ENCODE results near the gene CPAMD8. TPM values are rescaled to one million over a fixed set of nuclear protein-coding genes. Genes with fewer than 3 reads are reported as not detected.

The CPAMD8 gene
- total and polyA plus RNA-seq, 11 donors: 5.2 to 49.5 (median 16.9) TPM

- Histone ChIP-seq H3K9me3 (no peaks in the 10 kb centered on the region), H3K27me3 (no peaks in the 10 kb centered on the region), H3K4me1 (peaks cover 0 to 11% (median 0%) of the 10 kb centered on the region in 12 donors), H3K27ac (no peak overlapping the region), H3K4me3 (no peak overlapping the region), H3K36me3 (no peaks in the 10 kb centered on the region)
- WGBS, 4 donors: 77 to 86% (median 78%) methylated on average over 13 to 15 of the region's 15 CpGs
- intact Hi-C loops (cut with DNase I): no loop called here
- DNase-seq (peak in 3 of 5 donors; percentile 29 to 51 (median 39)), ATAC-seq (peak in 2 of 4 donors; percentile 36 to 44)
- TF ChIP-seq CTCF (IDR thresholded peaks at IDR 0.05): no peak
- no peak for TF ChIP-seq POLR2A (IDR thresholded peaks at IDR 0.05)
Observed at GRCh38 chr19:17035842-17036424, 9.3 kb upstream of the CPAMD8 start.

GRCh38 chr19:17031741-17032140, 5.1 kb upstream of the CPAMD8 start:
- intact Hi-C loops (cut with DNase I): no loop called here
- WGBS, 4 donors: 86 to 88% (median 88%) methylated on average over 6 of the region's 6 CpGs

GRCh38 chr19:17027535-17027975, 945 bp upstream of the CPAMD8 start:
- intact Hi-C loops (cut with DNase I): no loop called here
- no peak overlapping the region for H3K4me3 ChIP-seq
- no peak for TF ChIP-seq POLR2A (IDR thresholded peaks at IDR 0.05)
- no peak for TF ChIP-seq CTCF (IDR thresholded peaks at IDR 0.05)
- H3K27ac ChIP-seq: peak overlapping the region in 3 of 12 donors; percentile 8 to 72 (median 47)
- peaks cover 0 to 22% (median 11%) of the 10 kb centered on the region in 12 donors for H3K9me3 ChIP-seq
- no peaks in the 10 kb centered on the region for H3K36me3 ChIP-seq
- 51 to 60% (median 57%) methylated on average over 7 of the region's 7 CpGs for WGBS, 4 donors
- DNase-seq: no peak
- peaks cover 0 to 17% (median 0%) of the 10 kb centered on the region in 12 donors for H3K4me1 ChIP-seq
- H3K27me3 ChIP-seq: peaks cover 3 to 45% (median 29%) of the 10 kb centered on the region in 9 donors
- no peak for ATAC-seq

More at GRCh38 chr19:17031741-17032140, 5.1 kb upstream of the CPAMD8 start:
- Histone ChIP-seq H3K27ac (no peak overlapping the region), H3K9me3 (no peaks in the 10 kb centered on the region), H3K27me3 (peaks cover 0 to 18% (median 10%) of the 10 kb centered on the region in 9 donors), H3K36me3 (no peaks in the 10 kb centered on the region), H3K4me1 (peaks cover 0 to 11% (median 0%) of the 10 kb centered on the region in 12 donors), H3K4me3 (no peak overlapping the region)
- TF ChIP-seq CTCF (IDR thresholded peaks at IDR 0.05) (no peak), POLR2A (IDR thresholded peaks at IDR 0.05) (no peak)
- ATAC-seq (no peak), DNase-seq (no peak)

GRCh38 chr19:17025991-17026658, 485 bp downstream of the CPAMD8 start:
- H3K36me3 ChIP-seq: no peaks in the 10 kb centered on the region
- ATAC-seq (no peak), DNase-seq (no peak)
- TF ChIP-seq POLR2A (IDR thresholded peaks at IDR 0.05): no peak
- no peak for TF ChIP-seq CTCF (IDR thresholded peaks at IDR 0.05)
- peak overlapping the region in 7 of 12 donors; percentile 38 to 79 (median 59) for H3K27ac ChIP-seq
- 1 to 4% (median 2%) methylated on average over 18 to 40 of the region's 40 CpGs for WGBS, 4 donors
- intact Hi-C loops (cut with DNase I): no loop called here
- peaks cover 0 to 23% (median 11%) of the 10 kb centered on the region in 12 donors for H3K9me3 ChIP-seq
- peaks cover 3 to 45% (median 29%) of the 10 kb centered on the region in 9 donors for H3K27me3 ChIP-seq
- H3K4me1 ChIP-seq: peaks cover 0 to 31% (median 2%) of the 10 kb centered on the region in 12 donors
- H3K4me3 ChIP-seq: peak overlapping the region; percentile 13 to 63 (median 50)

Measured in heart left ventricle (tissue), 16 donors.